ENCODE measurements around the gene CEMP1.

Gene CEMP1

GRCh38 chr16:2520784-2521531, 10.2 kb downstream of the CEMP1 start:
- peak in 1 of 2 donors; percentile 40 for DNase-seq (ENCODE audit: low read depth in 1 of 2, low spot score in 1 of 2)

GRCh38 chr16:2520097-2520783, 11.0 kb downstream of the CEMP1 start, which contains the start of gene AMDHD2:
Gene AMDHD2 (plus strand): TSS chr16:2520371. CDS start chr16:2520459, 88 bp downstream.
- peak; percentile 77 to 81 for DNase-seq (ENCODE audit: low read depth in 1 of 2, low spot score in 1 of 2)

GRCh38 chr16:2519711-2520080, 11.5 kb downstream of the CEMP1 start:
- no peak for DNase-seq (ENCODE audit: low read depth in 1 of 2, low spot score in 1 of 2)

GRCh38 chr16:2518823-2519710, 12.1 kb downstream of the CEMP1 start:
- DNase-seq (ENCODE audit: low read depth in 1 of 2, low spot score in 1 of 2), result no peak

GRCh38 chr16:2517954-2518605, 13.1 kb downstream of the CEMP1 start:
- no peak for DNase-seq (ENCODE audit: low read depth in 1 of 2, low spot score in 1 of 2)

GRCh38 chr16:2516391-2517240, 14.6 kb downstream of the CEMP1 start:
- DNase-seq (ENCODE audit: low read depth in 1 of 2, low spot score in 1 of 2), result no peak

- no peak for DNase-seq (ENCODE audit: low read depth in 1 of 2, low spot score in 1 of 2)
Measured at GRCh38 chr16:2515180-2515851, 15.9 kb downstream of the CEMP1 start.

GRCh38 chr16:2514333-2515179, 16.7 kb downstream of the CEMP1 start:
- DNase-seq (ENCODE audit: low read depth in 1 of 2, low spot score in 1 of 2), result peak in 1 of 2 donors; percentile 28

- DNase-seq (ENCODE audit: low read depth in 1 of 2, low spot score in 1 of 2), result peak; percentile 83 to 85
Measured at GRCh38 chr16:2513405-2514332, 17.5 kb downstream of the CEMP1 start, which contains the start of gene ATP6V0C. Gene ATP6V0C (plus strand): TSS chr16:2513952. CDS start chr16:2514104, 152 bp downstream.

GRCh38 chr16:2512735-2513404, 18.3 kb downstream of the CEMP1 start:
- DNase-seq (ENCODE audit: low read depth in 1 of 2, low spot score in 1 of 2), result no peak

- DNase-seq (ENCODE audit: low read depth in 1 of 2, low spot score in 1 of 2), result no peak
Measured at GRCh38 chr16:2511996-2512734, 19.0 kb downstream of the CEMP1 start.

- no peak for DNase-seq (ENCODE audit: low read depth in 1 of 2, low spot score in 1 of 2)
Measured at GRCh38 chr16:2511128-2511800, 19.9 kb downstream of the CEMP1 start.

- no peak for DNase-seq (ENCODE audit: low read depth in 1 of 2, low spot score in 1 of 2)
Measured at GRCh38 chr16:2508722-2509400, 22.3 kb downstream of the CEMP1 start.

GRCh38 chr16:2507665-2508064, 23.5 kb downstream of the CEMP1 start:
- DNase-seq (ENCODE audit: low read depth in 1 of 2, low spot score in 1 of 2), result no peak

- no peak for DNase-seq (ENCODE audit: low read depth in 1 of 2, low spot score in 1 of 2)
Measured at GRCh38 chr16:2507052-2507659, 24.1 kb downstream of the CEMP1 start.

Data from activated T-helper 1 cell treated with anti-CD3 and anti-CD28 coated beads, Interleukin-2, amount 50 U/mL, for 16 hours (primary cell).